ENCODE data around the gene YIF1B.

- no peak for TF ChIP-seq YY1 (IDR thresholded peaks at IDR 0.05; ENCODE audit: insufficient read depth, insufficient read length)
- no peak for TF ChIP-seq SUZ12 (IDR thresholded peaks at IDR 0.05; ENCODE audit: extremely low read depth, insufficient read depth, insufficient read length)
These were observed 35.5 kb downstream of the YIF1B start for GRCh38 chr19:38280030-38280921.

Data from NT2/D1 (cell line).